Natural killer cell (primary cell): ENCODE data around the gene GDAP2. TPM values are rescaled to one million over a fixed set of nuclear protein-coding genes. Genes with fewer than 3 reads are reported as not detected.
"Not testable (repeated sequence)": the region's sequence is repeated elsewhere in the genome, so short reads cannot be mapped to it uniquely, and the experiment has no call there.

Source experiments
- ATAC-seq, 3 donors: fragments of 150-1000 bp in 2 of 3; fragments of 200-7000 bp in 1 of 3; cut with Tn5 transposase; 1 replicate in 1 of 3; 2 replicates in 2 of 3; pipeline ENCODE4 v1.10.0; 2021; ENCODE audit warnings: mild to moderate bottlenecking in 2 of 3, moderate library complexity in 2 of 3
- DNase-seq, 2 donors: peaks; one replicate each; pipeline versions ENCODE4 v3.0.0 to v3.0.0-alpha.2; 2013 to 2021; ENCODE audit warnings: mixed read lengths in 1 of 2
- H3K27ac ChIP-seq: one replicate; pipeline ENCODE4 v1.5.1; 2013; ENCODE audit warnings: mild to moderate bottlenecking, low read length
- H3K27me3 ChIP-seq: one replicate; pipeline ENCODE4 v1.6.1; 2013; ENCODE audit warnings: low read length; ENCODE audit not compliant: control insufficient read depth, insufficient read depth
- H3K36me3 ChIP-seq: one replicate; pipeline ENCODE4 v1.6.1; 2013; ENCODE audit warnings: low read length; ENCODE audit not compliant: control insufficient read depth, insufficient read depth
- H3K4me1 ChIP-seq: one replicate; pipeline ENCODE4 v1.6.1; 2013; ENCODE audit warnings: low read length; ENCODE audit not compliant: control insufficient read depth, insufficient read depth
- H3K4me3 ChIP-seq: one replicate; pipeline ENCODE4 v1.5.1; 2013; ENCODE audit warnings: low read length
- H3K9me3 ChIP-seq: one replicate; pipeline ENCODE4 v1.6.1; 2013; ENCODE audit warnings: low read length; ENCODE audit not compliant: control insufficient read depth, insufficient read depth
- H3K27ac Mint-ChIP-seq, 2 donors: one replicate each; pipeline ENCODE4 v1.8.0; 2022; ENCODE audit warnings: mild to moderate bottlenecking in 2 of 2, mixed read lengths in 2 of 2, moderate library complexity in 1 of 2
- H3K27me3 Mint-ChIP-seq, 2 donors: one replicate each; pipeline ENCODE4 v1.8.0; 2022; ENCODE audit warnings: low read depth in 2 of 2, mixed read lengths in 2 of 2
- H3K36me3 Mint-ChIP-seq: one replicate; pipeline ENCODE4 v1.8.0; 2022; ENCODE audit warnings: mixed read lengths
- H3K4me1 Mint-ChIP-seq, 2 donors: one replicate each; pipeline ENCODE4 v1.8.0; 2022; ENCODE audit warnings: mixed read lengths in 2 of 2
- H3K4me3 Mint-ChIP-seq: one replicate; pipeline ENCODE4 v1.8.0; 2022; ENCODE audit warnings: mild to moderate bottlenecking, moderate library complexity, mixed read lengths
- H3K9me3 Mint-ChIP-seq, 2 donors: one replicate each; pipeline ENCODE4 v1.8.0; 2022; ENCODE audit warnings: mixed read lengths in 2 of 2
- CTCF ChIP-seq: fragments of 200-600 bp; IDR thresholded peaks from one replicate; pipeline ENCODE4 v1.8.0; 2022; ENCODE audit warnings: antibody characterized with exemption
- WGBS: methylation state at CpG from one replicate; pipeline ENCODE4 v1.1.7; 2013; ENCODE audit warnings: missing lambda C conversion rate; ENCODE audit not compliant: insufficient coverage; 5-methylcytosine and 5-hydroxymethylcytosine counted together
- intact Hi-C: fragments of 100-400 bp; cut with micrococcal nuclease; formaldehyde crosslinking; loops from one replicate; pipeline ENCODE4 v1.14.2; 2022
- total RNA-seq, 4 donors: library from RNA; stranded (reverse); fragments of 120-200 nt in 1 of 4; gene quantifications; one replicate each; pipeline versions ENCODE4 v1.2.3 to v1.2.4, GENCODE V29; 2013 to 2022

Gene GDAP2
- total RNA-seq, 3 donors from 2014 or later (not counting 1 experiment from before 2014, with no cell fraction given) = 25.4 to 34.7 (median 27.7) TPM

DNA sequence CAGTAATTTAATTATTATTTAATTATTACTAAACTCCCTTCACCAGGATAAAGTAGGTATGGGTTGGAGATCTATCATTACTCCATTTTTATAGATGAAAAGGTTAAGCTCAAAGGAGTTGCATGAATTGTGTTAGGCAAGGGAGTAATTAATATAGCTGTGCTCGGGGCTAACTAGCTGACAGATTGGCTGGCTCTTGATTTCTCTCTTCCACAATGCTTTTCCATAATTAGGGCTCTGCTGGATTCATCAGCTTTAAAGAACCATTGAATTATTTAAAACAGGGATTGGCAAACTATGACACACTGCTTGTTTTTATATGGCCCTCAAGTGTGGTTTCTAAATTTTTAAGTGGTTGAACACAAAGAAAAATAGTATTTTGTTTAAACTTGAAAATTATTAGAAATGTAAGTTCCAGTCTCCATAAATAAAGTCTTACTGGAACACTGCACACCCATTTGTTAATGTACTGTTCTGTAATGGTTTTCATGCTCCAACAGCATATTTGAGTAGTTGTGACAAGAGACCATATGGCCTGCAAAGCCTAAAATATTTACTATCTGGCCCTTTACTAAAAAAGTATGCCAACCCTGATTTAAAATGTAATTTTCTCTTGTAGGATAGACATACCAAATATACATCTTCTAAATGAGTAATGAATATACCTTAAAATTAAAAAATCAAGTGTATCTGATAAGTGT, 76.4 kb downstream of the GDAP2 start:
- H3K27ac Mint-ChIP-seq = no peak overlapping the region
- no peak overlapping the region for H3K4me3 Mint-ChIP-seq
- TF ChIP-seq CTCF = no peak
- H3K4me1 ChIP-seq = no peaks in the 10 kb centered on the region
- H3K4me1 Mint-ChIP-seq = no peaks in the 10 kb centered on the region
- ATAC-seq (no peak), DNase-seq (no peak)
- no peak overlapping the region for H3K4me3 ChIP-seq
- no peaks in the 10 kb centered on the region for H3K9me3 ChIP-seq
- H3K27me3 Mint-ChIP-seq = no peaks in the 10 kb centered on the region
- no peaks in the 10 kb centered on the region for H3K27me3 ChIP-seq
- no peaks in the 10 kb centered on the region for H3K9me3 Mint-ChIP-seq
- H3K36me3 ChIP-seq = no peaks in the 10 kb centered on the region
- no CpG with 5 or more reads among the region's 1 CpG for WGBS
- intact Hi-C loops = no loop called here
- no peak overlapping the region for H3K27ac ChIP-seq
- H3K36me3 Mint-ChIP-seq = no peaks in the 10 kb centered on the region

GRCh38 chr1:117851687-117852086, 77.7 kb downstream of the GDAP2 start:
- Histone ChIP-seq H3K9me3 (no peaks in the 10 kb centered on the region), H3K36me3 (no peaks in the 10 kb centered on the region), H3K4me3 (no peak overlapping the region), H3K4me1 (no peaks in the 10 kb centered on the region), H3K27ac (no peak overlapping the region), H3K27me3 (no peaks in the 10 kb centered on the region)
- DNase-seq = no peak
- no CpG with 5 or more reads among the region's 2 CpGs for WGBS
- ATAC-seq = no peak
- Mint-ChIP-seq H3K36me3 (no peaks in the 10 kb centered on the region), H3K4me3 (no peak overlapping the region), H3K9me3 (no peaks in the 10 kb centered on the region), H3K27ac (no peak overlapping the region), H3K27me3 (no peaks in the 10 kb centered on the region), H3K4me1 (no peaks in the 10 kb centered on the region)
- intact Hi-C loops = no loop called here
- no peak for TF ChIP-seq CTCF

DNA sequence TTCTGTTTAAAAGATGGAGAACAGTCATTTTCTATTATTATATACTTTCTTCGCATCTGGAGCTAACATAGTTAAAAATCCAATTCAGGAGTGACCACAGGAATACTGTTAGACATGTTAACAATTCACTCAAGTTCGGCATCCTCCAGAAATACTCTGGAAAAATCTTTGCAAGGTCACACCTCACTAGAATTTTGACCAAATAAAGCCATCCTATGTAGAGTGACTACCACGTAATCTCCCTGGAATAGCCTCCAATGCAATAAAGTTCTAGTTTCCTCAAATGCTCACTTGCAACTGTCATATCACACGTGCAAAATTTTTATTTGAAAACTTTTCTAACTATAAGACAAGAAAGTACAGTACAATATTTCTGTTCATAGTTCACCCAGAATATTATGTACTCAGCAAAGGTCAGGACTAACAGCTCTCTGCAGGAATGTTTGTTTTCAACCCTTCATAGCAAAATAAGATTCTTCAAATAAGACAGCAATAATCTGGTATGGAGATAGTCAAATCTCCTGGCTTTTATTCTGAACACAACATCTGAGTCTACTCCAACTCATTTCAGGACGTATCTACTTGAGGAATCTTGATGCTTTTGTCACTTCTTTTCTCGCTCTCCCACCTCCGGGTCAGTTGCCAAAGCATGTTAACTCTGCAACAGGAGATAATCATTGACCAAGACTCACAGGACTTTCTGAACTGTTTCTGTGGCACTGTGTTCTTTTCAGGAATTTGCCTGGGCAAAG, 82.6 kb downstream of the GDAP2 start:
- intact Hi-C loops = no loop called here
- peaks cover 28% of the 10 kb centered on the region for H3K36me3 Mint-ChIP-seq

DNA sequence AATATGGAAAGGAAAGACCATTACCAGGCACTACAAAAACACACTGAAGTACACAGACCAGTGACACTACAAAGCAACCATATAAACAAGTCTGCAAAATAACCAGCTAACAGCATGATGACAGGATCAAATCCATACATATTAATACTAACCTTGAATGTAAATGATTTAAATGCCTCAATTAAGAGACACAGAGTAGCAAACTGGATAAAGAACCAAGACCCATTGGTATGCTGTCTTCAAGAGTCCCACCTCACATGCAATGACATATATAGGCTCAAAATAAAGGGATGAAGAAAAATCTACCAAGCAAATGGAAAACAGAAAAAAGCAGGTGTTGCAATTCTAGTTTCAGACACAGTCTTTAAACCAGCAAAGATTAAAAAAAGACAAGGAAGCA, 84.9 kb downstream of the GDAP2 start:
- intact Hi-C loops, H3K9me3 ChIP-seq, H3K9me3 Mint-ChIP-seq, H3K36me3 ChIP-seq, H3K27me3 ChIP-seq, DNase-seq, H3K4me1 Mint-ChIP-seq, H3K27ac Mint-ChIP-seq, H3K27me3 Mint-ChIP-seq, ATAC-seq, H3K4me1 ChIP-seq, H3K4me3 Mint-ChIP-seq, H3K4me3 ChIP-seq, H3K27ac ChIP-seq: not testable (repeated sequence)
- peaks cover 28% of the 10 kb centered on the region for H3K36me3 Mint-ChIP-seq

More for the DNA sequence above, 82.6 kb downstream of the GDAP2 start:
- peaks cover 5 to 9% of the 10 kb centered on the region in 2 donors for H3K9me3 Mint-ChIP-seq
- no peak overlapping the region for H3K27ac ChIP-seq
- H3K27ac Mint-ChIP-seq = no peak overlapping the region
- no peaks in the 10 kb centered on the region for H3K27me3 ChIP-seq
- no peaks in the 10 kb centered on the region for H3K4me1 ChIP-seq
- no peak overlapping the region for H3K4me3 ChIP-seq
- H3K36me3 ChIP-seq = no peaks in the 10 kb centered on the region
- H3K4me1 Mint-ChIP-seq = no peaks in the 10 kb centered on the region
- no peak for ATAC-seq
- H3K27me3 Mint-ChIP-seq = no peaks in the 10 kb centered on the region
- 93% methylated on average over 7 of the region's 7 CpGs for WGBS
- H3K9me3 ChIP-seq = no peaks in the 10 kb centered on the region
- no peak overlapping the region for H3K4me3 Mint-ChIP-seq
- TF ChIP-seq CTCF = no peak
- no peak for DNase-seq
